Measurements from ENCODE around the gene MAVS. TPM values are rescaled to one million over a fixed set of nuclear protein-coding genes. Genes with fewer than 3 reads are reported as not detected.

MAVS gene
- total RNA-seq, 2 donors from 2014 or later = 20.1 to 21.1 TPM

GRCh38 chr20:3922223-3922982 lies 75.8 kb downstream of the MAVS start:
- no peak for ATAC-seq
- Mint-ChIP-seq H3K4me1 (peaks cover 29% of the 10 kb centered on the region), H3K36me3 (ENCODE audit: low read depth) (peaks cover 7% of the 10 kb centered on the region), H3K27me3 (no peaks in the 10 kb centered on the region), H3K27ac (peak overlapping the region; percentile 92), H3K4me3 (no peak overlapping the region)
- H3K9me3 ChIP-seq (ENCODE audit: control insufficient read depth, low read length, poor library complexity, severe bottlenecking) = no peaks in the 10 kb centered on the region
- no peak for DNase-seq

GRCh38 chr20:3922983-3923339 lies 76.3 kb downstream of the MAVS start:
- peak overlapping the region; percentile 92 for H3K27ac Mint-ChIP-seq
- H3K4me3 Mint-ChIP-seq = no peak overlapping the region
- no peaks in the 10 kb centered on the region for H3K27me3 Mint-ChIP-seq
- DNase-seq (no peak), ATAC-seq (no peak)
- H3K36me3 Mint-ChIP-seq (ENCODE audit: low read depth) = peaks cover 7% of the 10 kb centered on the region
- H3K4me1 Mint-ChIP-seq = peaks cover 30% of the 10 kb centered on the region
- no peaks in the 10 kb centered on the region for H3K9me3 ChIP-seq (ENCODE audit: control insufficient read depth, low read length, poor library complexity, severe bottlenecking)

- no peaks in the 10 kb centered on the region for H3K9me3 ChIP-seq (ENCODE audit: control insufficient read depth, low read length, poor library complexity, severe bottlenecking)
- ATAC-seq (no peak), DNase-seq (no peak)
- Mint-ChIP-seq H3K4me1 (peaks cover 29% of the 10 kb centered on the region), H3K36me3 (ENCODE audit: low read depth) (peaks cover 7% of the 10 kb centered on the region), H3K27me3 (no peaks in the 10 kb centered on the region), H3K4me3 (no peak overlapping the region), H3K27ac (peak overlapping the region; percentile 92)
Observed at GRCh38 chr20:3923818-3924217, 77.2 kb downstream of the MAVS start.

- Mint-ChIP-seq H3K36me3 (ENCODE audit: low read depth) (peaks cover 7% of the 10 kb centered on the region), H3K4me1 (peaks cover 25% of the 10 kb centered on the region), H3K27me3 (no peaks in the 10 kb centered on the region), H3K27ac (peak overlapping the region; percentile 88), H3K4me3 (peak overlapping the region; percentile 45)
- no peak for DNase-seq
- no peaks in the 10 kb centered on the region for H3K9me3 ChIP-seq (ENCODE audit: control insufficient read depth, low read length, poor library complexity, severe bottlenecking)
- peak; percentile 32 for ATAC-seq
Observed at GRCh38 chr20:3924304-3925112, 77.9 kb downstream of the MAVS start.

- ATAC-seq (no peak), DNase-seq (no peak)
- Mint-ChIP-seq H3K36me3 (ENCODE audit: low read depth) (peaks cover 7% of the 10 kb centered on the region), H3K4me3 (peak overlapping the region; percentile 12), H3K27ac (peak overlapping the region; percentile 88), H3K27me3 (no peaks in the 10 kb centered on the region), H3K4me1 (peaks cover 25% of the 10 kb centered on the region)
- no peaks in the 10 kb centered on the region for H3K9me3 ChIP-seq (ENCODE audit: control insufficient read depth, low read length, poor library complexity, severe bottlenecking)
Observed at GRCh38 chr20:3925113-3925695, 78.6 kb downstream of the MAVS start.

Other genes with a start within 250 kb of the MAVS start
- gene GFRA4, start 183.4 kb upstream of the MAVS start, total RNA-seq = not detected
- gene ADAM33, start 164.8 kb upstream of the MAVS start, total RNA-seq = not detected
- gene SIGLEC1, start 134.2 kb upstream of the MAVS start, total RNA-seq = under 1 TPM; 0.10 to 0.13 TPM
- gene HSPA12B, start 114.1 kb upstream of the MAVS start, total RNA-seq = not detected
- 10 to 100 TPM; 13.3 to 19.0 TPM for gene ADISSP, start 79.1 kb upstream of the MAVS start, total RNA-seq
- gene SPEF1, start 65.4 kb upstream of the MAVS start, total RNA-seq = under 1 TPM in 1 of 2 donors, not detected in 1; 0.18 TPM
- 10 to 100 TPM; 36.9 to 40.2 TPM for gene CENPB, start 60.1 kb upstream of the MAVS start, total RNA-seq
- 100 to 1,000 TPM; 220 to 223 TPM for gene CDC25B, start 50.5 kb upstream of the MAVS start, total RNA-seq
- 10 to 100 TPM; 11.3 to 11.9 TPM for gene AP5S1, start 26.3 kb upstream of the MAVS start, total RNA-seq
- 10 to 100 TPM; 47.2 to 53.0 TPM for gene PANK2, start 42.6 kb downstream of the MAVS start, total RNA-seq
- gene RNF24, start 168.7 kb downstream of the MAVS start, total RNA-seq = 10 to 100 TPM; 10.0 to 15.9 TPM